Kidney (tissue), 14 donors: ENCODE measurements around the gene AARSD1. TPM values are rescaled to one million over a fixed set of nuclear protein-coding genes. Genes with fewer than 3 reads are reported as not detected.

Experiments used
- DNase-seq, 5 donors: peaks; one replicate each; pipeline ENCODE4 v3.0.0-alpha.2; 2013 to 2020
- FAIRE-seq: peaks from 2 replicates; lab custom pipeline; 2012; peaks lifted over from hg19 to GRCh38; lab: Jason Lieb, UNC
- H3K27ac ChIP-seq, 2 donors: one replicate each; pipeline ENCODE4 v1.7.0; 2013; ENCODE audit warnings: low read depth in 2 of 2, low read length in 2 of 2, inconsistent platforms in 1 of 2
- H3K27me3 ChIP-seq: one replicate; pipeline ENCODE4 v1.7.1; 2013; ENCODE audit warnings: low read length, inconsistent platforms; ENCODE audit not compliant: control insufficient read depth, insufficient read depth
- H3K36me3 ChIP-seq, 3 donors: one replicate each; pipeline versions ENCODE4 v1.7.0 to v1.7.1; 2013; ENCODE audit warnings: low read length in 3 of 3, control low read depth in 1 of 3, inconsistent platforms in 1 of 3; ENCODE audit not compliant: insufficient read depth in 3 of 3, control insufficient read depth in 2 of 3
- H3K4me1 ChIP-seq, 3 donors: one replicate each; pipeline versions ENCODE4 v1.7.0 to v1.7.1; 2013; ENCODE audit warnings: low read length in 3 of 3, inconsistent platforms in 1 of 3, low read depth in 1 of 3; ENCODE audit not compliant: control insufficient read depth in 2 of 3, insufficient read depth in 2 of 3
- H3K4me3 ChIP-seq, 3 donors: one replicate each; pipeline versions ENCODE4 v1.7.0 to v1.8.1; 2013; ENCODE audit warnings: low read length in 3 of 3, control low read depth in 1 of 3, inconsistent platforms in 1 of 3
- H3K9ac ChIP-seq, 3 donors: one replicate each; pipeline versions ENCODE4 v1.7.0 to v1.7.1; 2013; ENCODE audit warnings: low read length in 3 of 3, control low read depth in 1 of 3, inconsistent platforms in 1 of 3
- H3K9me3 ChIP-seq, 3 donors: one replicate each; pipeline versions ENCODE4 v1.7.0 to v1.7.1; 2013; ENCODE audit warnings: low read length in 3 of 3, control low read depth in 1 of 3, inconsistent platforms in 1 of 3; ENCODE audit not compliant: control insufficient read depth in 2 of 3, insufficient read depth in 1 of 3
- intact Hi-C: fragments of 100-400 bp; cut with DNase I; formaldehyde crosslinking; loops from one replicate; pipeline ENCODE4 v1.11.1; 2022
- polyA plus RNA-seq: library from polyadenylated mRNA; stranded (reverse); fragments of 350-450 nt; fragmentation: Illumina TruSeq; extraction: RNeasy Lipid Tissue Mini Kit (QIAGEN cat#74804); gene quantifications from one replicate; pipeline ENCODE4 v1.2.3, GENCODE V29; 2014; ENCODE audit warnings: low read depth, low replicate concordance; ENCODE audit not compliant: insufficient read depth
- total RNA-seq: library from RNA; stranded (reverse); fragmentation: NEBNext Ultra II Directional; extraction: Animal tissue kit (Norgen Biotek cat#: 25700); gene quantifications from one replicate; pipeline ENCODE4 v1.2.1, GENCODE V29; 2021
- TF ChIP-seq, protein P1 (sequence below): IDR thresholded peaks from 3 replicates; pipeline ENCODE4 v1.5.1; 2012; ENCODE audit warnings: mild to moderate bottlenecking, moderate library complexity, borderline replicate concordance; ENCODE audit not compliant: insufficient read depth; ENCODE audit errors: extremely low read depth
- donor health status: control.
- donor health status: control.
- donor health status: control.
- donor health status: control.
- donor health status: control.
- donor health status: DM: yes; HTN: yes; CAD: no.
- donor health status: Normal renal cell carcinoma (clear cell type).

Gene AARSD1
- total and polyA plus RNA-seq, 2 donors from 2014 or later = 35.8 to 45.6 TPM

- no peak for FAIRE-seq
- no peak overlapping the region for H3K27ac ChIP-seq
- peaks cover 0 to 7% (median 3%) of the 10 kb centered on the region in 3 donors for H3K4me1 ChIP-seq
- no peaks in the 10 kb centered on the region for H3K27me3 ChIP-seq
- H3K9me3 ChIP-seq = no peaks in the 10 kb centered on the region
- H3K4me3 ChIP-seq = no peak overlapping the region
- TF ChIP-seq, protein P1, sequence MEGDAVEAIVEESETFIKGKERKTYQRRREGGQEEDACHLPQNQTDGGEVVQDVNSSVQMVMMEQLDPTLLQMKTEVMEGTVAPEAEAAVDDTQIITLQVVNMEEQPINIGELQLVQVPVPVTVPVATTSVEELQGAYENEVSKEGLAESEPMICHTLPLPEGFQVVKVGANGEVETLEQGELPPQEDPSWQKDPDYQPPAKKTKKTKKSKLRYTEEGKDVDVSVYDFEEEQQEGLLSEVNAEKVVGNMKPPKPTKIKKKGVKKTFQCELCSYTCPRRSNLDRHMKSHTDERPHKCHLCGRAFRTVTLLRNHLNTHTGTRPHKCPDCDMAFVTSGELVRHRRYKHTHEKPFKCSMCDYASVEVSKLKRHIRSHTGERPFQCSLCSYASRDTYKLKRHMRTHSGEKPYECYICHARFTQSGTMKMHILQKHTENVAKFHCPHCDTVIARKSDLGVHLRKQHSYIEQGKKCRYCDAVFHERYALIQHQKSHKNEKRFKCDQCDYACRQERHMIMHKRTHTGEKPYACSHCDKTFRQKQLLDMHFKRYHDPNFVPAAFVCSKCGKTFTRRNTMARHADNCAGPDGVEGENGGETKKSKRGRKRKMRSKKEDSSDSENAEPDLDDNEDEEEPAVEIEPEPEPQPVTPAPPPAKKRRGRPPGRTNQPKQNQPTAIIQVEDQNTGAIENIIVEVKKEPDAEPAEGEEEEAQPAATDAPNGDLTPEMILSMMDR = no peak
- intact Hi-C loops = no loop called here
- H3K36me3 ChIP-seq = peaks cover 0 to 6% (median 0%) of the 10 kb centered on the region in 3 donors
- no peak for DNase-seq
- H3K9ac ChIP-seq = no peak overlapping the region
Measured at GRCh38 chr17:42906772-42907446, 57.3 kb downstream of the AARSD1 start.

DNA sequence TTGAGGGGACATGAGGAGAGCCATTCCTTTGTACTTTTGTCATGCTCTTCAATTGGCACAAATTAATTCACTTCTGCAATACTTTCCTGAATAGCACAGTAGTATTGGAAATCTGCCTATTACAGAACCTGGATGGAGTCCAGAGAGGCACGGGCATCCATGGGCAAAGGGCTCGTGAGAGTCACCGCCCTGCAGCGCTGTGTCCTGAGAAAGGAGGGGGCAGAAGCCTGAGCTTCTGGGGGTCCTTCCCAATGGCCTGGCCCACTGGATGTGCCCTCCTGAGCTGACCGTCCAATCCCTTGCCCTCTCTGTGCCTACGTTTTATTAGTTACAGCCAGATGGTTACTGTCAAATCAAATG lies 60.2 kb downstream of the AARSD1 start:
- H3K9me3 ChIP-seq = no peaks in the 10 kb centered on the region
- H3K27me3 ChIP-seq = no peaks in the 10 kb centered on the region
- TF ChIP-seq, protein P1 = no peak
- intact Hi-C loops = no loop called here
- DNase-seq (no peak), FAIRE-seq (no peak)
- H3K4me1 ChIP-seq = peaks cover 0 to 7% (median 6%) of the 10 kb centered on the region in 3 donors
- peak overlapping the region in 1 of 3 donors; percentile 53 for H3K9ac ChIP-seq
- no peaks in the 10 kb centered on the region for H3K36me3 ChIP-seq
- H3K4me3 ChIP-seq = peak overlapping the region in 2 of 3 donors; percentile 40 to 66
- no peak overlapping the region for H3K27ac ChIP-seq

- no peaks in the 10 kb centered on the region for H3K9me3 ChIP-seq
- H3K4me1 ChIP-seq = peaks cover 0 to 8% (median 7%) of the 10 kb centered on the region in 3 donors
- no peaks in the 10 kb centered on the region for H3K36me3 ChIP-seq
- peak overlapping the region in 1 of 3 donors; percentile 72 for H3K9ac ChIP-seq
- DNase-seq (no peak), FAIRE-seq (no peak)
- peak overlapping the region in 1 of 2 donors; percentile 61 for H3K27ac ChIP-seq
- TF ChIP-seq, protein P1 = no peak
- intact Hi-C loops = no loop called here
- H3K4me3 ChIP-seq = peak overlapping the region in 2 of 3 donors; percentile 66 to 74
- H3K27me3 ChIP-seq = no peaks in the 10 kb centered on the region
Measured at GRCh38 chr17:42901535-42902229, 62.6 kb downstream of the AARSD1 start.

Other genes with a start within 250 kb of the AARSD1 start
- gene EZH1, start 219.4 kb downstream of the AARSD1 start, total RNA-seq = 59.2 TPM
- 20.8 TPM for gene EZH1, start 219.4 kb downstream of the AARSD1 start, polyA plus RNA-seq
- 55.7 TPM for gene RAMP2, start 203.2 kb downstream of the AARSD1 start, total RNA-seq
- 134 TPM for gene RAMP2, start 203.2 kb downstream of the AARSD1 start, polyA plus RNA-seq
- gene VPS25, start 191.0 kb downstream of the AARSD1 start, total RNA-seq = 85.2 TPM
- gene VPS25, start 191.0 kb downstream of the AARSD1 start, polyA plus RNA-seq = 112 TPM
- 14.9 TPM for gene WNK4, start 183.8 kb downstream of the AARSD1 start, total RNA-seq
- 26.4 TPM for gene WNK4, start 183.8 kb downstream of the AARSD1 start, polyA plus RNA-seq
- gene COA3, start 165.8 kb downstream of the AARSD1 start, total RNA-seq = 144 TPM
- 656 TPM for gene COA3, start 165.8 kb downstream of the AARSD1 start, polyA plus RNA-seq
- gene CNTD1, start 165.6 kb downstream of the AARSD1 start, total RNA-seq = 0.60 TPM
- 0.95 TPM for gene CNTD1, start 165.6 kb downstream of the AARSD1 start, polyA plus RNA-seq
- 95.1 TPM for gene BECN1, start 140.2 kb downstream of the AARSD1 start, total RNA-seq
- 65.9 TPM for gene BECN1, start 140.2 kb downstream of the AARSD1 start, polyA plus RNA-seq
- 115 TPM for gene PSME3, start 131.1 kb downstream of the AARSD1 start, total RNA-seq
- gene PSME3, start 131.1 kb downstream of the AARSD1 start, polyA plus RNA-seq = 60.3 TPM
- gene AOC2, start 119.9 kb downstream of the AARSD1 start, total RNA-seq = 1.2 TPM
- gene AOC2, start 119.9 kb downstream of the AARSD1 start, polyA plus RNA-seq = 0.58 TPM
- gene AOC3, start 113.3 kb downstream of the AARSD1 start, total RNA-seq = 40.6 TPM
- gene AOC3, start 113.3 kb downstream of the AARSD1 start, polyA plus RNA-seq = 15.1 TPM
- 0.16 TPM for gene G6PC1, start 63.7 kb downstream of the AARSD1 start, total RNA-seq
- 10.5 TPM for gene G6PC1, start 63.7 kb downstream of the AARSD1 start, polyA plus RNA-seq
- 0.85 TPM for gene PTGES3L, start 15.6 kb upstream of the AARSD1 start, total RNA-seq
- 1.2 TPM for gene PTGES3L, start 15.6 kb upstream of the AARSD1 start, polyA plus RNA-seq
- 19.5 TPM for gene RUNDC1, start 16.1 kb upstream of the AARSD1 start, total RNA-seq
- gene RUNDC1, start 16.1 kb upstream of the AARSD1 start, polyA plus RNA-seq = 10.1 TPM
- 759 TPM for gene RPL27, start 34.0 kb upstream of the AARSD1 start, total RNA-seq
- gene RPL27, start 34.0 kb upstream of the AARSD1 start, polyA plus RNA-seq = 1,823 TPM
- gene IFI35, start 42.3 kb upstream of the AARSD1 start, total RNA-seq = 41.4 TPM
- 58.6 TPM for gene IFI35, start 42.3 kb upstream of the AARSD1 start, polyA plus RNA-seq
- 133 TPM for gene VAT1, start 57.9 kb upstream of the AARSD1 start, total RNA-seq
- 119 TPM for gene VAT1, start 57.9 kb upstream of the AARSD1 start, polyA plus RNA-seq
- gene RND2, start 60.8 kb upstream of the AARSD1 start, total RNA-seq = 0.63 TPM
- gene RND2, start 60.8 kb upstream of the AARSD1 start, polyA plus RNA-seq = 2.3 TPM
- 5.1 TPM for gene BRCA1, start 160.9 kb upstream of the AARSD1 start, total RNA-seq
- gene BRCA1, start 160.9 kb upstream of the AARSD1 start, polyA plus RNA-seq = 1.4 TPM
- 88.9 TPM for gene NBR1, start 206.8 kb upstream of the AARSD1 start, total RNA-seq
- 50.4 TPM for gene NBR1, start 206.8 kb upstream of the AARSD1 start, polyA plus RNA-seq
- gene TMEM106A, start 247.4 kb upstream of the AARSD1 start, total RNA-seq = 18.1 TPM
- gene TMEM106A, start 247.4 kb upstream of the AARSD1 start, polyA plus RNA-seq = 15.7 TPM